Measurements from ENCODE around the gene SLC8B1.

DNA sequence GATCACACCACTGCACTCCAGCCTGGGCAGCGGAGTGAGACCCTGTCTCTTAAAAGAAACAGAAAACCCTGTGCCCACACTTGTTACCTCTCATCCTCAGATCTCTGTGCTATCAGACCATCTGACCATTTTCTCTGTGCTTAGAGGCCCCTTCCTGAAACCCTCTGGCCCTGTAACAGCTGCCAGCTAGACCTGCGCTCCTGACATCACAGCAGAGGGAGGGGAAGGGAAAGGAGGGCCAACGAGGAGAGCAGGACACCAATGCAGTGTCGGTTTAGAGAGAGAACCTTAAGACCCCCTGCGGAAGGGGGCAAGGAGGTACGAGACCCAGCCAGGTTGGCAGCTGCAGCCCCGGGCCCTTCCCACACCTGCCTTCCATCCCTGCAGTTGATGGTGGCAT, 42.4 kb downstream of the SLC8B1 start:
- TF ChIP-seq GATA2 (IDR thresholded peaks at IDR 0.05; ENCODE audit: low read depth, low read length): no peak
- no peak for TF ChIP-seq GATA3 (IDR thresholded peaks at IDR 0.05; ENCODE audit: low read depth, low read length)
